GM06990 (cell line): ENCODE data around the gene GRM4.

ENCODE experiments used
- DNase-seq: peaks from one replicate; pipeline ENCODE4 v3.0.0-alpha.2; 2011; ENCODE audit not compliant: insufficient read length; ENCODE audit errors: extremely low read depth
- H3K27me3 ChIP-seq: replicated peaks from 2 replicates; pipeline ENCODE4 v1.6.0; 2011; ENCODE audit warnings: low read length; ENCODE audit not compliant: control insufficient read depth, insufficient read depth
- H3K36me3 ChIP-seq: 2 replicates; pipeline ENCODE4 v1.5.1; 2011; ENCODE audit warnings: low read length; ENCODE audit not compliant: control insufficient read depth, insufficient read depth
- H3K4me3 ChIP-seq: replicated peaks from 2 replicates; pipeline ENCODE4 v1.5.1; 2011; ENCODE audit warnings: low read depth, mild to moderate bottlenecking, control low read depth, low read length
- CTCF ChIP-seq: IDR thresholded peaks from 2 replicates; pipeline ENCODE4 v1.5.1; 2011; ENCODE audit warnings: low read length, control low read depth, mild to moderate bottlenecking, inconsistent platforms; ENCODE audit not compliant: insufficient read depth, poor library complexity, severe bottlenecking

The GRM4 gene

GRCh38 chr6:33976437-33977360, 169.2 kb downstream of the GRM4 start:
- no peak for DNase-seq
- H3K27me3 ChIP-seq = peaks cover 1% of the 10 kb centered on the region
- no peaks in the 10 kb centered on the region for H3K36me3 ChIP-seq
- H3K4me3 ChIP-seq = no peak overlapping the region
- no peak for TF ChIP-seq CTCF

GRCh38 chr6:33975661-33976436, 170.0 kb downstream of the GRM4 start:
- DNase-seq = no peak
- no peak overlapping the region for H3K4me3 ChIP-seq
- no peak for TF ChIP-seq CTCF
- peaks cover 1% of the 10 kb centered on the region for H3K27me3 ChIP-seq
- H3K36me3 ChIP-seq = no peaks in the 10 kb centered on the region

- no peak overlapping the region for H3K4me3 ChIP-seq
- no peaks in the 10 kb centered on the region for H3K36me3 ChIP-seq
- TF ChIP-seq CTCF = no peak
- peaks cover 1% of the 10 kb centered on the region for H3K27me3 ChIP-seq
- no peak for DNase-seq
These were observed 171.4 kb downstream of the GRM4 start for GRCh38 chr6:33974471-33974870.

GRCh38 chr6:33974030-33974429, 171.9 kb downstream of the GRM4 start:
- DNase-seq = no peak
- Histone ChIP-seq H3K36me3 (no peaks in the 10 kb centered on the region), H3K4me3 (no peak overlapping the region), H3K27me3 (peaks cover 1% of the 10 kb centered on the region)
- TF ChIP-seq CTCF = no peak

GRCh38 chr6:33971580-33971979, 174.3 kb downstream of the GRM4 start:
- no peak for TF ChIP-seq CTCF
- Histone ChIP-seq H3K27me3 (no peaks in the 10 kb centered on the region; the same call in 1 of the 2 replicates), H3K4me3 (no peak overlapping the region), H3K36me3 (no peaks in the 10 kb centered on the region)
- no peak for DNase-seq
